HG03439 (cell line): ENCODE results near the gene FOXB2.
A peak's percentile ranks its signal among the peaks of the same experiment; 100 is the strongest.
"Not testable (repeated sequence)": the region's sequence is repeated elsewhere in the genome, so short reads cannot be mapped to it uniquely, and the experiment has no call there.

Experiments
- ATAC-seq: cut with Tn5 transposase; IDR thresholded peaks from one replicate; pipeline ENCODE4 v1.9.1; 2021; ENCODE audit warnings: mild to moderate bottlenecking, moderate library complexity; ENCODE audit not compliant: unreplicated experiment

Gene FOXB2

GRCh38 chr9:77019236-77019925, at the start of gene FOXB2:
TSS of gene FOXB2 (plus strand) at chr9:77019655. CDS start at chr9:77019655, 0 bp downstream.
- no peak for ATAC-seq

GRCh38 chr9:76969716-76970115, 49.7 kb upstream of the FOXB2 start:
- no peak for ATAC-seq

GRCh38 chr9:76978831-76979230, 40.6 kb upstream of the FOXB2 start:
- not testable (repeated sequence) for ATAC-seq

- no peak for ATAC-seq
These were observed 38.9 kb upstream of the FOXB2 start for GRCh38 chr9:76980566-76980965.

GRCh38 chr9:76984486-76984885, 35.0 kb upstream of the FOXB2 start:
- ATAC-seq, result no peak

GRCh38 chr9:76985581-76985980, 33.9 kb upstream of the FOXB2 start:
- no peak for ATAC-seq

GRCh38 chr9:76987594-76988200, 31.8 kb upstream of the FOXB2 start:
- ATAC-seq, result no peak

GRCh38 chr9:76988941-76989340, 30.5 kb upstream of the FOXB2 start:
- no peak for ATAC-seq

- no peak for ATAC-seq
These were observed 30.0 kb upstream of the FOXB2 start for GRCh38 chr9:76989501-76989900.

GRCh38 chr9:76996700-76997099, 22.8 kb upstream of the FOXB2 start:
- ATAC-seq, result peak; percentile 71

- ATAC-seq, result no peak
These were observed 20.2 kb upstream of the FOXB2 start for GRCh38 chr9:76999261-76999660.

GRCh38 chr9:77000330-77000729, 19.1 kb upstream of the FOXB2 start:
- no peak for ATAC-seq

GRCh38 chr9:77003366-77003765, 16.1 kb upstream of the FOXB2 start:
- no peak for ATAC-seq

GRCh38 chr9:77005216-77005615, 14.2 kb upstream of the FOXB2 start:
- ATAC-seq, result no peak

- no peak for ATAC-seq
These were observed 8.9 kb upstream of the FOXB2 start for GRCh38 chr9:77010527-77010926.

- no peak for ATAC-seq
These were observed 7.3 kb upstream of the FOXB2 start for GRCh38 chr9:77011973-77012821.

GRCh38 chr9:77013206-77013931, 6.1 kb upstream of the FOXB2 start:
- ATAC-seq, result no peak

GRCh38 chr9:77013932-77014596, 5.4 kb upstream of the FOXB2 start:
- no peak for ATAC-seq

GRCh38 chr9:77014597-77015263, 4.7 kb upstream of the FOXB2 start:
- no peak for ATAC-seq
